Activated CD8-positive, alpha-beta memory T cell treated with anti-CD3 and anti-CD28 coated beads, Interleukin-2, amount 50 U/mL, for 24 hours (primary cell): Measurements from ENCODE around the gene ZNF48.

ENCODE experiments used
- DNase-seq: peaks from one replicate; pipeline ENCODE4 v3.0.0-alpha.2; 2020; ENCODE audit errors: extremely low read depth

Gene ZNF48

GRCh38 chr16:30358990-30359870, 36.0 kb upstream of the ZNF48 start:
- DNase-seq, result no peak

GRCh38 chr16:30359871-30360170, 35.4 kb upstream of the ZNF48 start:
- no peak for DNase-seq

- no peak for DNase-seq
These were observed 34.0 kb upstream of the ZNF48 start for GRCh38 chr16:30361180-30361579.

- no peak for DNase-seq
These were observed 30.0 kb upstream of the ZNF48 start for GRCh38 chr16:30365200-30365599.

- no peak for DNase-seq
These were observed 28.7 kb upstream of the ZNF48 start for GRCh38 chr16:30366511-30366910.

GRCh38 chr16:30367349-30368009, 27.7 kb upstream of the ZNF48 start:
- DNase-seq, result no peak

GRCh38 chr16:30368122-30368791, 27.0 kb upstream of the ZNF48 start:
- no peak for DNase-seq

- DNase-seq, result no peak
These were observed 26.5 kb upstream of the ZNF48 start for GRCh38 chr16:30368792-30369090.

GRCh38 chr16:30369091-30369937, 25.9 kb upstream of the ZNF48 start:
- DNase-seq, result no peak

GRCh38 chr16:30369938-30370455, 25.2 kb upstream of the ZNF48 start:
- DNase-seq, result no peak

- DNase-seq, result peak; percentile 98
These were observed 24.6 kb upstream of the ZNF48 start, which contains the start of gene TBC1D10B for GRCh38 chr16:30370456-30371247. TSS of gene TBC1D10B (minus strand) at chr16:30370494. CDS start at chr16:30370183, 311 bp downstream.

GRCh38 chr16:30371248-30371816, 23.9 kb upstream of the ZNF48 start:
- no peak for DNase-seq

- DNase-seq, result no peak
These were observed 23.0 kb upstream of the ZNF48 start for GRCh38 chr16:30372038-30372712.

- DNase-seq, result no peak
These were observed 22.5 kb upstream of the ZNF48 start for GRCh38 chr16:30372725-30373124.

GRCh38 chr16:30374538-30374937, 20.7 kb upstream of the ZNF48 start, which contains the start of gene MYL11:
TSS of gene MYL11 (plus strand) at chr16:30374802. CDS start at chr16:30374858, 56 bp downstream.
- DNase-seq, result no peak

GRCh38 chr16:30375864-30376263, 19.4 kb upstream of the ZNF48 start:
- DNase-seq, result no peak

GRCh38 chr16:30376461-30376902, 18.7 kb upstream of the ZNF48 start:
- no peak for DNase-seq

GRCh38 chr16:30377050-30377811, 18.0 kb upstream of the ZNF48 start:
- no peak for DNase-seq

- no peak for DNase-seq
These were observed 17.4 kb upstream of the ZNF48 start for GRCh38 chr16:30377812-30378235.
